NCI-H128 (cell line): ENCODE results near the gene PPIG.
"Not testable (repeated sequence)": the region's sequence is repeated elsewhere in the genome, so short reads cannot be mapped to it uniquely, and the experiment has no call there.

Experiments
- DNase-seq: peaks from one replicate; lab custom pipeline; 2025; ENCODE audit not compliant: unreplicated experiment; lab: John Stamatoyannopoulos, UW

PPIG gene

DNA sequence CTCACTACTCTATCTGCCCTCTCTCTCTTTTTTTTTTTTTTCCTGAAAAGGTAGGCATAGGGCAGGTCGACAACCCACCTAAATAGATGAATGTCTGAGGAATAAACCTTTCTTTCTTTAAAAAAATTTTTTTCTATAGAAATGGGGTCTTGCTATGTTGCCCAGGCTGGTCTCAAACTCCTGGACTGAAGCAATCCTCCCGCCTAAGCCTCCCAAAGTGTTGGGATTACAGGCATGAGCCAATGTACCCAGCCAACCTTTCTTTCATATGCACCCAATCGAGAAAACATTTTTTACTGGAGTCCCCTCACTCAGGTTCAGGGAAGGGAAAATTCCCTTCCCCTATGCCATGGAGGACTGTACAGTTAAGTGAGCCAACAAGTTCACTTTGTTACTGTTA lies 79.1 kb downstream of the PPIG start:
- no peak for DNase-seq

DNA sequence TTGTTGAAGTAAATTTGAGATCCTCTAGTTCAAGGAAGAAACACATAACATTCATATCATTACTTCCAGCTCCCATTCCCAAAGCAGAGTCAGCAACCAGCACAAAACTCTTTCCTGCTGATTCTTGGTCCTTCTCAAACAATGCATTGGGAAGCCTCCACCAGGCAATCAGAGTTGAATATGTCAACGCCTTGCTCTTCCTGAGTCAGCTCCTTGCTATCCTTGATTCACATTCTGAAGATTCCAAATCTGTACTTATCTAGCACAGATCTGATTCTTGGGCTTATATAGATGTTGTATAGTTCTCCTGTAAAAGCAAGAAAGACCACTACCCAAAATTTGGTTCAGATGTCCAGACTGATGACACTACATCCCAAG lies 80.4 kb downstream of the PPIG start:
- DNase-seq: no peak

GRCh38 chr2:169664978-169665930 lies 81.1 kb downstream of the PPIG start:
- no peak for DNase-seq

GRCh38 chr2:169667583-169667982 lies 83.4 kb downstream of the PPIG start:
- no peak for DNase-seq

DNA sequence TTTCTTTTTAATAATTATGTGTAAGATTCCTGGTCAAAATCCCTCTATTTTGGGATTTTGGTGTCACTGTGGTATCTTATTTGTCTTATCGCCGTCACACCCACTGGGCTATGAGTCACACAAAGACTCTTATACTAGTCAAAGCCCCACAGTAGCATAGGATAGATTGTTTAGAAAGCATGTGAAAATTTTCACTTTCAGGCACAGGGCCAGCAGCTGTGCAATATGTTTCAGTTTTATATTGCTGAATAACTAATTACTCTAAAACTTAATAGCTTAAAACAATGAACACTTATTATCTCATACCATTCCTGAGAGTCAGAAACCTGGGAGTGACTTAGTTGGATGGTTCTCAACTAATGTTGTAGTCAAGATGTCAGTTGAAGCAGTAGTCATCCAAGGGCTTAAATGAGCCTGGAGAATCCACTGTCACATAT lies 86.1 kb downstream of the PPIG start:
- no peak for DNase-seq

- DNase-seq: no peak
Measured at GRCh38 chr2:169670937-169671336, 86.8 kb downstream of the PPIG start.

DNA sequence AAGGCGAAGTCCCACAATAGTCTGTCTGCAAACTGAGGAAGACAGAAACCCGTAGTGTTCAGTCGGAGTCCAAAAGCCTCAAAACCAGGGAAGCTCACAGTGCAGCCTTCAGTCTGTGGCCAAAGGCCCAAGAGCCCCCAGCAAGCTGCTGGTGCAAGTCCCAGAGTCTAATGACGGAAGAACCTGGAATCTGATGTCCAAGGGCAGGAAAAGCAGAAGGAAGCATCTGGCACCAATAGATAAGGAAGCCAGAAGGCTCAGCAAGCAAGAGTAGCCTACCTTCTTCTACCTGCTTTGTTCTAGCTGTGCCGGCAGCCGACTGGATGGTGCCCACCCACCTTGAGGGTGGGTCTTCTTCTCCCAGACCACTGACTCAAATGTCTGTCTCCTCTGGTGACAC lies 88.3 kb downstream of the PPIG start:
- no peak for DNase-seq

DNA sequence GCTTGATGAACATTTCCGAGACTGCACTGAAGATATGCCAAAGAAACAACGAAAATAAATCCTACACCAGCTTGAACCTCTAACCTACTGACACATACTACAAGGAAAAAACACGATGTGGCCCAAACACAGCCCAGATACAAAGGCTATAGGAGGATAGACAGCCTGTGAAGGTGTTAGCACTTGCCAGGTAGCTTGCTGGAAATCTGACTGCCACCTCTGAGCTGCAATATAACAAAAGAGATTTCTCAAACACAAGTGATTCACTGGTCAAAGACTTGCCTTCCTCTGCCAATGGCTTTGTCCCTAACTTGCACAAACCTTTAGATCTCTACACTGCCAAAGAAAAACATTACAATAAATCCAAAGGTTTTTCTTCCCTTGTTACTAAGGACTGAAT lies 89.0 kb downstream of the PPIG start:
- DNase-seq: no peak

DNA sequence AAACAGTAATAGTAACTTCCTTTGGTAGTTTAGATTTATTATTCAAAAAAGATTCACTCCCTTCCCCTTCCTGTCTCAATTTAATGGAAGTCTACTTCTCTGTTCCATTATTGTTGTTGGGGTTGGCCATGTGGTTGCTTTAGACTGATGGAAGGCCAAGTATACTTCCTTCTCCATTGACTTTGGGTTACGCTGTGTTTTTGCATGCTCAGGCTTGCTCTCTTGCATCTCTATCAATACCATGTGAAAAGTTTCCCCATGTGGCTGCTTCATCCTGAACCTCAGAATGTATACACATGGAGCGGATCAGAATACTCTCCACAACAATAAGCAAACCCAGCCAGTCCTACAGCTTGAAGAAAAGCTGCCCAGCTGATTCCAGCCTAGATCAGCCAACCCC lies 89.8 kb downstream of the PPIG start:
- DNase-seq: no peak

GRCh38 chr2:169676357-169676756 lies 92.2 kb downstream of the PPIG start:
- no peak for DNase-seq

- no peak for DNase-seq
Measured at GRCh38 chr2:169676850-169677249, 92.7 kb downstream of the PPIG start.

DNA sequence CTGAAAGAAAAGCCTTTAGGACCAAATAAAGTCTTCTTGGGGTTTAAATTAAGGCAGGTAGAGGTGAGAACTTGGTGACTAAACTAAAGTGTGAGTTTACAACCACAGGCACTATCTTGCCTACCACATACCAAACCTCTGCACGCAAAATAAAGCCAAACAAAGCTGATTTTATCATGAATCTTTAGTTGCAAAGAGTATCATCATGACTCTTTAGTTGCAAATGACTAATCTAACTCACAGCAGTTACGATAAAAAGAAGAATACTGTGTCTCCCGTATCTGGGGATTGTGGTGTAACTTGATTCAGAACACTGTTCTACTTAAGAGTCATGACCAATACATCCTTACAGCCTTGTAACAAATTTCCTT lies 98.9 kb downstream of the PPIG start:
- no peak for DNase-seq

- DNase-seq: no peak
Measured at GRCh38 chr2:169683425-169684134, 99.4 kb downstream of the PPIG start.

DNA sequence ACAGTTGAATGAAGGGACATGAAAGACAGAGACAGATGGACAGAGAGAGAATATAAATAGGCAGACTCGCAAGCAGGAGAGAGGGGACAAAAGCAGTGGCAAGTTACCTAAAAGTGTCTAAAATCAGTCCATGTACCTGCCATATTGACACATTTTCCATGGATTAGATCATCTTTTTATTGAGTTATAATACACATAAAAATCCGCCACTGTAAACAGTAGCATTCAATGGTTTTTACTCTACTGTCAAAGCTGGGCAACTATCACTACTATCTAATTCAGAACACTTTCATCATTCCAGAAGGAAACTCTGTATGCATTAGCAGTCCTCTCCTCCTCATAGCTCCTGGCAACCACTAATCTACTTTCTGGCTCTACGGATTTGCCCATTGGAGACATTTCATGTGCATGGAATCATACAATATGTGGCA lies 100.0 kb downstream of the PPIG start:
- DNase-seq: no peak

DNA sequence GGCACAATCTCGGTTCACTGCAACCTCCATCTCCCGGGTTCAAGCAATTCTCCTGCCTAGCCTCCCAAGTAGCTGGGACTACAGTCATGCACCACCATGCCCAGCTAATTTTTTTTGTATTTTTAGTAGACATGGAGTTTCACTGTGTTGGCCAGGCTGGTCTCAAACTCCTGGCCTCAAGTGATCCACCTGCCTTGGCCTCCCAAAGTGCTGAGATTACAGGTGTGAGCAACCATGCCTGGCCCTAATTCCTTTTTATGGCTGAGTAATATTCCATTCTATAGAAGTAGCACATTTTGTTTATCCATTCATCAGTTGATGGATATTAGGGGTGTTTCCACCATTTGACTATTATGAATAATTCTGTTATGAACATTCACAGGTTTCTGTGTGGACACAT lies 100.6 kb downstream of the PPIG start:
- DNase-seq: not testable (repeated sequence)

DNA sequence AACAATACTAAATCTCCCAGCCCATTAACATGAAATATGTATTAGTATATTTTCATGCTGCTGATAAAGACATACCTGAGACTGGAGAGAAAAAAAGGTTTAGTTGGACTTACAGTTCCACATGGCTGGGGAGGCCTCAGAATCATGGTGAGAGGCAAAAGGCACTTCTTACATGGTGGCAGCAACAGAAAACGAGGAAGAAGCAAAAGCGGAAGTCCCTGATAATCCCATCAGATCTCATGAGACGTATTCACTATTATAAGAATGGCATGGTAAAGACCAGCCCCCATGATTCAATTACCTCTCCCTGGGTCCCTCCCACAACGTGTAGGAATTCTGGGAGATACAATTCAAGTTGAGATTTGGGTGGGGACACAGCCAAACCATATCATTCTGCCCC lies 102.7 kb downstream of the PPIG start:
- not testable (repeated sequence) for DNase-seq

- not testable (repeated sequence) for DNase-seq
Measured at GRCh38 chr2:169687943-169688342, 103.8 kb downstream of the PPIG start.

- DNase-seq: no peak
Measured at GRCh38 chr2:169690958-169691357, 106.8 kb downstream of the PPIG start.
